Stomach smooth muscle (tissue), 2 donors: ENCODE data around the gene ELAVL2.

ENCODE experiments used
- H3K27ac ChIP-seq: one replicate; pipeline ENCODE4 v1.7.0; 2013; ENCODE audit warnings: mild to moderate bottlenecking, low read length, inconsistent platforms
- H3K27me3 ChIP-seq, 2 donors: one replicate each; pipeline ENCODE4 v1.7.0; 2013; ENCODE audit warnings: low read length in 2 of 2; ENCODE audit not compliant: insufficient read depth in 2 of 2, control insufficient read depth in 1 of 2
- H3K36me3 ChIP-seq, 2 donors: one replicate each; pipeline ENCODE4 v1.7.0; 2013; ENCODE audit warnings: low read length in 2 of 2; ENCODE audit not compliant: control insufficient read depth in 2 of 2, insufficient read depth in 2 of 2
- H3K4me1 ChIP-seq: one replicate; pipeline ENCODE4 v1.7.0; 2013; ENCODE audit warnings: low read length; ENCODE audit not compliant: control insufficient read depth, insufficient read depth
- H3K4me3 ChIP-seq, 2 donors: one replicate each; pipeline ENCODE4 v1.7.0; 2013; ENCODE audit warnings: low read length in 2 of 2
- H3K9ac ChIP-seq, 2 donors: one replicate each; pipeline ENCODE4 v1.7.0; 2013; ENCODE audit warnings: low read length in 2 of 2, mild to moderate bottlenecking in 1 of 2
- H3K9me3 ChIP-seq, 2 donors: one replicate each; pipeline ENCODE4 v1.7.0; 2013; ENCODE audit warnings: low read length in 2 of 2; ENCODE audit not compliant: control insufficient read depth in 2 of 2
- donor health status: healthy.
- donor health status: Pancreatic carcinoma.

Gene ELAVL2

DNA sequence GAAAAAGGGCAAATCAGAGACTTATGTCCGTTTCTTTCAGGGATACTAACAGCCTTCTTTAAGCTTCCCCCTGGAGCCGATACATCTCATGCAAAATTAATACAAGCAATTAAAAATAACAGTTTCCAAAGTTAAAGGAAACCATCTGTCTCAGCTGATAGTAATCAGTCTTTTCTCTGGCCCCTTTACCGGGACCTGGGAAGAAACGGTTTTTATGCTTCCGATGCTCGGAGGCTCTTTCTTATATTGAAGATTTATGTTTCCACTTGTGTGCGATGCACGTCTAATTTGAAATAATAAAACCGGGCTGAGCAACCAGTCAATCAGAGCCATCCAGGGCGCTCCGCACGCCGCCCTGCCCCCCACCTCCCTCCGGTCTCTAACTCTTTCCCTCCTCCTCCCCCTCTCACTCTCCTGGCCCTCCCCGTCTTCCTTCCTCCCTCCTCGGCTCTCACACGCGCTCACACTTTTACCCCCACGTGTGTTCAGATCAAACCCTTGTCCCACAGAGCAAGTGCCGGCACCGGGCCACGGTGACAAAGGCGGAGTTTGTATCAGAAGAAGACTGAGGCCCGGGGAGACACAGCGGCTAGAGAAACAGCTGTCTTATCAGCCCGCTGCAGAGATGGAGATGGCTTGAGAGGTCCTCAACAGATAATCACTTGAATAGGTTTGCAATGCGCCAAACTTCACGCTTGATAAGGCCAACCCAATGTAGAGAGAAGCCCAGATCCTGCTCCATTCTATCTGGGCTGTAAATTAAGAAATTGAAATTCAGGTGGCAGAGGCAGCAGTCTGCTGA lies 5.1 kb upstream of the ELAVL2 start:
- no peak overlapping the region for H3K9ac ChIP-seq
- no peaks in the 10 kb centered on the region for H3K4me1 ChIP-seq
- H3K4me3 ChIP-seq: no peak overlapping the region
- H3K9me3 ChIP-seq: no peaks in the 10 kb centered on the region
- peaks cover 12 to 41% of the 10 kb centered on the region in 2 donors for H3K27me3 ChIP-seq
- no peak overlapping the region for H3K27ac ChIP-seq
- no peaks in the 10 kb centered on the region for H3K36me3 ChIP-seq

DNA sequence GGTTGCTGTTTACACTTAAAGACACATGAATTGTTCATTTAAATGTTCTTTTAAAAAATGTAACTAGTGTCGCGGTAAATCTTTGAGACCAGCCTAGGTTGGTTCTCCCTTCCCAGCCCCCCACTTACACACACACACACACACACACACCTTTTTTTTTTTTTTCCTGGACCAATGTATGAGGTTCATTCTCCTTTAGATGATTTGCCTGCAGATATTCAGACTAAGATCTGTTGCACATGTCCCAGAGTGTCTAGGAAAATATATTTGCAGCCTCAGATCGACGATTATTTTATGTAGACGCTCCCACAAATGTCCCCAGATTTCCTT lies 4.4 kb upstream of the ELAVL2 start:
- H3K9ac ChIP-seq: no peak overlapping the region
- no peaks in the 10 kb centered on the region for H3K36me3 ChIP-seq
- no peak overlapping the region for H3K27ac ChIP-seq
- H3K27me3 ChIP-seq: peaks cover 14 to 46% of the 10 kb centered on the region in 2 donors
- no peak overlapping the region for H3K4me3 ChIP-seq
- peaks cover under 1% of the 10 kb centered on the region for H3K4me1 ChIP-seq
- H3K9me3 ChIP-seq: no peaks in the 10 kb centered on the region

DNA sequence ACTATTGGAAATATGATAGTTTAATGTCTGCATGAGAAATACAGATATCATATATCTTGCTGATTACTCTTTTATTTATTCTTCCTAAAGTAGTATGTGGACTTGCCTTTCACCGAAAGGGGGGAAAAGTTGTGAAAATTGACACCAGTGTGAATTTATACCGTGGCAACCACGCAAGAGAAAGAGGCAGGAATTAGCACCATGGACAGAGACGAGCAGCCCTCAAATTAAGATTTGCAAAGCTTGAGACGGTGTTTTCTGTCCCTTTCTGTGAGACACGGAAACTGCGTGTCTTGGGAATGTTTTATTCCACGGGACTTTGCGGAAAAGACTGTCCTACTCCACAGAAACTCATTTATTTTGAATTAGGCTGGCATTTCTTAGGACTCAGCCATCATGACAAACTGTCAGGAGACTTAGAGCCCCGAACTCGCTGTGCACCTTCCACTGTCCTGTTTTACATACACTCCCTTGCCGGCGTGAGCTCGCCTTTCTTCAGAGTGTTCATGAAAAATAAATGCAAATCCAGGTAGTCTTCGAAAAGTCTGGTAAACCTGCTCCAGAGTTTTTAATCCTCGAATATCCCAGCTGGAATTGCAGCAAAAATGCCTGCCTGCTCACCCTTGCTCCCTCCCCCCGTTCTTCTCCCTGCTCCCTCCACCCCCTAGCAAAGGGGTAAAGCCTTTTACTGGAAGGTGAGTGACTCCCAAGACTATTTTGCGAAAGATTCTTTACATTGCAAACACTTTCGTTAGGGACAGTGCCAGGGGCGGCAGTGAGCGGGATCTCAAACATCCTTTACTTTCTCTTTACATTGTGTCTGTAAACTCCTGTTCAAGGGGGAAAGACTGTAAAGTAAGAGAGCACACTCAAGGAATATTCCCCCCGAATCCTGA lies 3.8 kb upstream of the ELAVL2 start:
- no peaks in the 10 kb centered on the region for H3K9me3 ChIP-seq
- H3K27me3 ChIP-seq: peaks cover 20 to 52% of the 10 kb centered on the region in 2 donors
- no peak overlapping the region for H3K27ac ChIP-seq
- no peak overlapping the region for H3K9ac ChIP-seq
- H3K4me3 ChIP-seq: no peak overlapping the region
- H3K36me3 ChIP-seq: no peaks in the 10 kb centered on the region
- peaks cover 6% of the 10 kb centered on the region for H3K4me1 ChIP-seq

DNA sequence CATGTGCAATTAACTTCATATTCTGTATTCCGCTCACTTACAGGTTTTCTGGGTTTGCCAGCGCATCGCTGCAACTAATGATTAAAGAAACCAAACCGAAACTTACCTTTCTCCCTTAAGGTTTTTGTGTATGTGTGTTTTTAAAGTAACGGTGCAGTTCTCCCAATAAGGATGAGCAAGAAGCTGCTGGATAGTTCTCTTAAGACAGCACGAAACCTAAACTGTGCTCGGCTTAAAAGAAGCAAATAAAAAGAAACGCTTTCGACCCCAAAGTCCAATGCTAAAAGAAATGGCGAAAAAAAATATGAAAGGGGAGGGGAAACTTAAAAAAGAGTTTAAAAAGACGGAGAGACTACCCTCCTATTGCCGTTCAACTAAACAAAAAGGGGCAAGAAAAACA lies 340 bp downstream of the ELAVL2 start:
- no peaks in the 10 kb centered on the region for H3K36me3 ChIP-seq
- peak overlapping the region; percentile 48 to 71 for H3K4me3 ChIP-seq
- H3K9me3 ChIP-seq: no peaks in the 10 kb centered on the region
- H3K27me3 ChIP-seq: peaks cover 45 to 85% of the 10 kb centered on the region in 2 donors
- H3K9ac ChIP-seq: no peak overlapping the region
- no peak overlapping the region for H3K27ac ChIP-seq
- H3K4me1 ChIP-seq: peaks cover 31% of the 10 kb centered on the region

DNA sequence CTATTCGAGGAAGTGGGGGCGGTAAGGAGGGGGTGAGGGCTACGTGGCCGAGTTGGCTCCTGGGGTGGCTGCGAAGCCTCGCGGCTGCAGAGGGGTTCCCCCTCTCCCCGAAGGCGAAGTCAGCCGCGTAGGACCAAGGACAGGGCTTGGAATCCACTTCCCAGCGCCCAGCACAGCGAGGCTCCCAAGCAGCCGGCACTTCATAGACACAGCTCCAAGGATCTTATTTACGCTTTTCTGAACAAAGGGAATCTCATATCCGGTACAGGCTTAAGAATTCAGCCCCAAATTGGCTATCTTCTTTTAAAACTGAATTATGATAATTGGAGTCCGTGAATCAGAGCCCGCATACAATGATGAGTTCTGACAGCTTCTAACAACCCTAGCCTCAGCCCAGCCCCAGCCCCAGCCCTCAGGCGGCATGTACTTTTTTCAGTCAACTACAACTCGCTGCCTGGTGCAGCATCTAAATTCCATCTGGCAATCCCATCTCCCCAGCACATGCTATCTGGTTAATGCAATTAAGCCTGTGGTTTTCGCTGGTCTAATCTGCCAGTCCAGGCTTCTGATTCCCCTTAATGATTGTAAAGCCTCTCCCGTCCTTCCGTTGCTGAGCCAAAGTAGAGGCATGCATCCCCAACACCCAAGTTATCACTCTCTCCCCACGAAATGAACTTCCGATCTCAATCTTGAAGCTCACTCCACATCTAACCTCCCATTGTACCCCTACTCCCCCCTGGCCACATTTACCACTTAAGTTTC lies 1.0 kb downstream of the ELAVL2 start:
- Histone ChIP-seq H3K9ac (no peak overlapping the region), H3K27me3 (peaks cover 48 to 85% of the 10 kb centered on the region in 2 donors)

DNA sequence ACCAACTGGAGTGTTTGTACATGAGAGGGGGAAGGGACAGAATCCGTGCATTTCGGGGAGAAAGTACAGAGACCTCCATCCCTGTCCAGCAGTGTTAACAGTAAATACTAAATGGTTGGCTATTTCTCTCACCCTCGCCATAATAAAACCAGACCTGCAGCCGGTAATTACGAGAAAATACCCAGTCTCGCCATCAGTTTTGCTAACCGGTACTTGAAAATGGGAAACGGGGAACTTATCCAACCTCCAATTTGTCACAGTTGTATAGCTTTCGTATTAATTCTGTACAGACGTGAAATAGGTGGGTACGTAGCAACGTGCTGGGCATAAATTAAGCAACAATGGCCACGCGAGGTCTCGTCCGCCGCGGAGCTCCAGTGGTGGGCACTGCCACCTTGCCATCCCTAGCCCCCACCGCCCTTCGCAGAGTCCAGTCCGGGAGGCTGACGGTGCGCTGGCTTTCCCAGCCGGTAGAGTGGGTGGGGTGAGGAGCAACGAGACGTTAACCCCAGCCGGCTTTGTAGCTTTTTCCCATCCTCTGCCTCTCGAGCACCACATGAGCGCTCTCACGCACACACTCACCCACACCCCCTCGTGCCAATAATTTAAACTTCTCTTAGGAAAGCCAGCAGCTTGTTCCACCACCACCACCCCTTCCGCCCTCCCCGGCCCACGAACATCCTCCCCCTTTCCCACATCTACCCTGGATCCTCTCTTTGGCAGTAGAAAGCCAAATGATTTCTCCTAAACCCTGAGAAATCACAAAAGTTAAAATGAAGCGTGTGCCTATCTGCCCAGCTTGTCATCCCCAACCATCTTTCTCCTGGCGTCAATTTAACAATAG lies 1.8 kb downstream of the ELAVL2 start:
- no peaks in the 10 kb centered on the region for H3K36me3 ChIP-seq
- no peak overlapping the region for H3K9ac ChIP-seq
- no peak overlapping the region for H3K27ac ChIP-seq
- H3K4me3 ChIP-seq: peak overlapping the region in 1 of 2 donors; percentile 71
- H3K27me3 ChIP-seq: peaks cover 48 to 83% of the 10 kb centered on the region in 2 donors
- peaks cover 33% of the 10 kb centered on the region for H3K4me1 ChIP-seq
- H3K9me3 ChIP-seq: no peaks in the 10 kb centered on the region

More for the DNA sequence above, 1.0 kb downstream of the ELAVL2 start:
- Histone ChIP-seq H3K9me3 (no peaks in the 10 kb centered on the region), H3K27ac (no peak overlapping the region), H3K4me3 (peak overlapping the region; percentile 48 to 71), H3K4me1 (peaks cover 33% of the 10 kb centered on the region), H3K36me3 (no peaks in the 10 kb centered on the region)

DNA sequence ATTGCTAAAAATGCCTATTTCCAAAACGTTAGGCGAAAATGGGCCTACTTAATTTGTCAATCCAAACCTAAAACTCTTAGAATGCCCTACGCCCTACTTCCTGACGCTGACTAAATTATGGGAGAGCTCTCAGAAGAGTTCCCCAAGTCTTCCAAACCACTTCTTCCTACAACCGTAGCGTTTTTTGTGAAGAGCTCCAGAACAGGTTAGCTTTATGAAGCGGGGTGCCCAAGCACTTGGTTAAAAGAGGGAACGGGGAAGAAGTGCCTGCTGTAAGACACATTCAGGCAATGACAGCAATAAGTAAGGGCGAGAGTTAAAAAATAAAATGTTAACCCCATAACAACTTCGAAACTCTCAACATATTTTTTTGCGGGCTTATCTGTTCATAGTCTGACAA lies 2.8 kb downstream of the ELAVL2 start:
- no peak overlapping the region for H3K9ac ChIP-seq
- H3K27ac ChIP-seq: no peak overlapping the region
- H3K9me3 ChIP-seq: no peaks in the 10 kb centered on the region
- no peak overlapping the region for H3K4me3 ChIP-seq
- H3K4me1 ChIP-seq: peaks cover 33% of the 10 kb centered on the region
- H3K36me3 ChIP-seq: no peaks in the 10 kb centered on the region
- H3K27me3 ChIP-seq: peaks cover 48 to 83% of the 10 kb centered on the region in 2 donors

DNA sequence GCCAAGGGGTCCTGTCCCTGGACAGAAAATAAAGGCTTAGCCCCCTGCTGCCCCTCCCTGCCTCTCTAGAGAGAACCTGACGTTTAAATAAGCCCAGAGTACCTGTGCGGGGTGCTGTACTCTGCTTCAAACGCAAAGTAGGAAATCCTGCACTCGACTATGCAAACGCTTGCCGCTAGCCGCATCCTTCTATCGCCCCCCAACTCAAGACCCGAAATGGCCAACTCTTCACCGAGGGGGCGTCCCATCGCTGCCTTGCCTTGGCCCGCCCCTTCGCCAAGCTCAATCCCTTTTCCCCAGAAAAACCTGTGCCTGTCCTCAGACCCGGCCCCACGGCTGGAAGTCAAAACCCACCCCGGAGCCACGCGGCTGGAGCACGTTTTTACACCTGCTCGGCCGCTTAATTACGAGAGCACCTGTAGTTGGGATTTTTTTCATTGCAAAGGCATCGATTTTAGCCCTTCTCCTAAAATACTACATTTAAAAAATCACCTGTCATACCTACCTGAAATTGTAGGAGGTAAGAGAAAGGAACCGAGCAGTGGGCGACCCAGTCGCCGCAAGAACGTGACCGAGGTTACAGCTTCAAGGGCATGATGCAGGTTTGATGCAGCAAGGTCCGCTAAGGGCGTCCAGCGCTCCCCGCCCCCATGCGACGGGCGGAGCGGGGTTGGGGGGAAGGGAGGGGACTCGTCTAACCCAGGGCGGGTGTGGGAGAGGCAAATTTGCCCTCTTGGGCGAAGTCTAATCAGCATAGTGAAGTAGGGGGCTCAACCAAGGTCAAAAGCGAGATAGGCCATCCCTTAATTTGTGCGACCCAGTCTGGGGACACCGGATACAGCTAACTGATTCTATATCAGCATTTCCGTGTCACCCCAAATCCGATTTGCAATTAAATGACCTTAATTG lies 3.5 kb downstream of the ELAVL2 start:
- H3K9ac ChIP-seq: no peak overlapping the region
- H3K4me3 ChIP-seq: peak overlapping the region in 1 of 2 donors; percentile 25
- no peaks in the 10 kb centered on the region for H3K36me3 ChIP-seq
- H3K9me3 ChIP-seq: no peaks in the 10 kb centered on the region
- no peak overlapping the region for H3K27ac ChIP-seq
- H3K4me1 ChIP-seq: peaks cover 33% of the 10 kb centered on the region
- peaks cover 48 to 80% of the 10 kb centered on the region in 2 donors for H3K27me3 ChIP-seq

DNA sequence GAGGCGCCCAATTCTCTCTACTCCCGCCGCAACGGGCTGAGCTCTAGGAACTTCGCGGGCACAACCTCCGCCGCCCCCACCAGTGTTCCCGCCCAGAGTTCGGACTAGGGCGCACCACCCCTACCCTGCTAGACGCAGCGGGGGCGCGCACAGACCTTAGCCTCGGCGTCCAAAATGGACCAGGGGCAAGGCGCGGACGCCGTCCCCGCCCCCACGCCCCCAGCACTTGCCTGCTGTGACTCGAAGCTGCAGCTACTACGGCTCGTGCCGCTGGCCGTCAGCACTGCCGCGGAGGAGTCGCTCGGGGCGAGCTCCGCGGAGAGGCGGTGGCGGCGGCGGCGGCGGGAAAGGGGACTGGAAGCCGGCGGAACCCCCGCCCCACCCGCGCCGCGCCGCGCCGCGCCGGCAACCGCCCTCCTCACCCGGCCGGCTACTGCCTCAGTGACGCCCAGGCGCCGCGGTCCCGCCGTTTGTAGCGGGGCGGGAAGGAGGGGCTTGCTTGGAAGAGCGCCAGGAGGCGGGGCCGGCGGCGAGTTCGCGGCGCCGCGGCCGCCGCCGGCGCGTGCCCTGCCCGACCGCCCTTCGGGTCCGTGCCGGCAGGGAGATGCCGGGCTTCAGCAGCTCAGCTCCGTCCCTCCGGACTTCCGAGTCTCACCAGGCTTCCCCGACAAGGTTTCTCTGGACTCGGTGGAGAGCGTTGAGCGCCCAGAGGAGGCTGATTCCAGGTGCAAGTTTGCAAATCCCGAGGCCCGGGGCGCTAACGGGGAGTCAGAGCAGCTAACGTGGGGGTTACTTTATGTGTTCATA lies 4.5 kb downstream of the ELAVL2 start:
- Histone ChIP-seq H3K4me3 (peak overlapping the region; percentile 40 to 64), H3K27me3 (peaks cover 46 to 71% of the 10 kb centered on the region in 2 donors), H3K9ac (no peak overlapping the region), H3K4me1 (peaks cover 33% of the 10 kb centered on the region), H3K9me3 (no peaks in the 10 kb centered on the region), H3K27ac (no peak overlapping the region), H3K36me3 (no peaks in the 10 kb centered on the region)
